Measurements from ENCODE around the gene PHF21A.

The PHF21A gene

GRCh38 chr11:46075928-46076327, 45.3 kb downstream of the PHF21A start:
- DNase-seq (ENCODE audit: low spot score) = no peak

GRCh38 chr11:46075168-46075567, 46.1 kb downstream of the PHF21A start:
- DNase-seq (ENCODE audit: low spot score) = peak; percentile 66

GRCh38 chr11:46073632-46074031, 47.6 kb downstream of the PHF21A start:
- DNase-seq (ENCODE audit: low spot score) = no peak

GRCh38 chr11:46072172-46072964, 48.9 kb downstream of the PHF21A start:
- DNase-seq (ENCODE audit: low spot score) = no peak

- no peak for DNase-seq (ENCODE audit: low spot score)
These were observed 50.2 kb downstream of the PHF21A start for GRCh38 chr11:46071091-46071490.

GRCh38 chr11:46069595-46069994, 51.7 kb downstream of the PHF21A start:
- no peak for DNase-seq (ENCODE audit: low spot score)

- no peak for DNase-seq (ENCODE audit: low spot score)
These were observed 54.9 kb downstream of the PHF21A start for GRCh38 chr11:46066335-46066734.

- DNase-seq (ENCODE audit: low spot score) = no peak
These were observed 55.6 kb downstream of the PHF21A start for GRCh38 chr11:46065681-46066080.

GRCh38 chr11:46064221-46064620, 57.0 kb downstream of the PHF21A start:
- no peak for DNase-seq (ENCODE audit: low spot score)

- no peak for DNase-seq (ENCODE audit: low spot score)
These were observed 58.1 kb downstream of the PHF21A start for GRCh38 chr11:46063138-46063537.

GRCh38 chr11:46060013-46060412, 61.2 kb downstream of the PHF21A start:
- DNase-seq (ENCODE audit: low spot score) = no peak

- DNase-seq (ENCODE audit: low spot score) = no peak
These were observed 63.8 kb downstream of the PHF21A start for GRCh38 chr11:46057489-46057888.

- no peak for DNase-seq (ENCODE audit: low spot score)
These were observed 65.9 kb downstream of the PHF21A start for GRCh38 chr11:46055371-46055770.

- DNase-seq (ENCODE audit: low spot score) = no peak
These were observed 70.2 kb downstream of the PHF21A start for GRCh38 chr11:46051102-46051501.

GRCh38 chr11:46050662-46051061, 70.6 kb downstream of the PHF21A start:
- no peak for DNase-seq (ENCODE audit: low spot score)

GRCh38 chr11:46050003-46050461, 71.2 kb downstream of the PHF21A start:
- DNase-seq (ENCODE audit: low spot score) = no peak

- no peak for DNase-seq (ENCODE audit: low spot score)
These were observed 71.8 kb downstream of the PHF21A start for GRCh38 chr11:46049325-46049897.

- DNase-seq (ENCODE audit: low spot score) = no peak
These were observed 73.1 kb downstream of the PHF21A start for GRCh38 chr11:46048198-46048597.

- DNase-seq (ENCODE audit: low spot score) = no peak
These were observed 73.7 kb downstream of the PHF21A start for GRCh38 chr11:46047520-46047919.

- DNase-seq (ENCODE audit: low spot score) = no peak
These were observed 75.4 kb downstream of the PHF21A start for GRCh38 chr11:46045811-46046210.

- no peak for DNase-seq (ENCODE audit: low spot score)
These were observed 76.7 kb downstream of the PHF21A start for GRCh38 chr11:46044601-46045000.

GRCh38 chr11:46039990-46040389, 81.3 kb downstream of the PHF21A start:
- DNase-seq (ENCODE audit: low spot score) = no peak

- no peak for DNase-seq (ENCODE audit: low spot score)
These were observed 82.7 kb downstream of the PHF21A start for GRCh38 chr11:46038529-46038928.

- DNase-seq (ENCODE audit: low spot score) = no peak
These were observed 84.3 kb downstream of the PHF21A start for GRCh38 chr11:46036969-46037368.

Data from hematopoietic multipotent progenitor cell treated with erythropoietin and hydrocortisone succinate and interleukin-3 and kit ligand, for 15 days (in vitro differentiated cells).